ENCODE data around the gene POM121L2. TPM values are rescaled to one million over a fixed set of nuclear protein-coding genes. Genes with fewer than 3 reads are reported as not detected.
A peak's percentile ranks its signal among the peaks of the same experiment; 100 is the strongest.

Gene POM121L2
- total and polyA plus RNA-seq, 2 of the 13 experiments (the other 11 are each of a cell fraction or from before 2014, with no cell fraction given), result not detected

DNA sequence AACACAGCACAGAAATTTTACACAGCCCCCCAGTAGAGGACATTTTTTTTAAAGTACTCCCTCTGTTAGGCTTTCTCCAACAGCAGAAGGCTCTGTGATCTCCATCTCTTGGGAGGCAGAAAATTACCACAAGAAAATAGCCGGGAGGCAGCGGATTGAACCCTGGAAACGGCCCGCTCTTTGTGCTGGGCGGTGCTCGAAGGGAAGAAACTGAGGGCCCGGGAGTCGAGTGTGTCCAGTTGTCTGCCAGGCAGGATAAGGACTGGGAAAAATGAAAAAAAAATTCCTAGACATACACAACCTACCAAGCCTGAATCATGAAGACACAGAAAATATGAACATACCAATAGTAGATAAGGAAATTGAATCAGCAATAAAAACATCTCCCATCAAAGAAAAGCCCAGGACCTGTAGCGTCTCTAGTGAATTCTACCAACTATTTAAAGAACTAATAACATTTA is 31.5 kb downstream of the POM121L2 start (continued):
- TF ChIP-seq, protein P1, sequence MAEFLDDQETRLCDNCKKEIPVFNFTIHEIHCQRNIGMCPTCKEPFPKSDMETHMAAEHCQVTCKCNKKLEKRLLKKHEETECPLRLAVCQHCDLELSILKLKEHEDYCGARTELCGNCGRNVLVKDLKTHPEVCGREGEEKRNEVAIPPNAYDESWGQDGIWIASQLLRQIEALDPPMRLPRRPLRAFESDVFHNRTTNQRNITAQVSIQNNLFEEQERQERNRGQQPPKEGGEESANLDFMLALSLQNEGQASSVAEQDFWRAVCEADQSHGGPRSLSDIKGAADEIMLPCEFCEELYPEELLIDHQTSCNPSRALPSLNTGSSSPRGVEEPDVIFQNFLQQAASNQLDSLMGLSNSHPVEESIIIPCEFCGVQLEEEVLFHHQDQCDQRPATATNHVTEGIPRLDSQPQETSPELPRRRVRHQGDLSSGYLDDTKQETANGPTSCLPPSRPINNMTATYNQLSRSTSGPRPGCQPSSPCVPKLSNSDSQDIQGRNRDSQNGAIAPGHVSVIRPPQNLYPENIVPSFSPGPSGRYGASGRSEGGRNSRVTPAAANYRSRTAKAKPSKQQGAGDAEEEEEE (CRISPR knock-in tag; IDR thresholded peaks at IDR 0.05; ENCODE audit: borderline replicate concordance), result no peak
- TF ChIP-seq, protein P2, sequence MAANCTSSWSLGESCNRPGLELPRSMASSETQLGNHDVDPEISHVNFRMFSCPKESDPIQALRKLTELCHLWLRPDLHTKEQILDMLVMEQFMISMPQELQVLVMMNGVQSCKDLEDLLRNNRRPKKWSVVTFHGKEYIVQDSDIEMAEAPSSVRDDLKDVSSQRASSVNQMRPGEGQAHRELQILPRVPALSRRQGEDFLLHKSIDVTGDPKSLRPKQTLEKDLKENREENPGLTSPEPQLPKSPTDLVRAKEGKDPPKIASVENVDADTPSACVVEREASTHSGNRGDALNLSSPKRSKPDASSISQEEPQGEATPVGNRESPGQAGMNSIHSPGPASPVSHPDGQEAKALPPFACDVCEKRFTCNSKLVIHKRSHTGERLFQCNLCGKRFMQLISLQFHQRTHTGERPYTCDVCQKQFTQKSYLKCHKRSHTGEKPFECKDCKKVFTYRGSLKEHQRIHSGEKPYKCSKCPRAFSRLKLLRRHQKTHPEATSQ (CRISPR knock-in tag; IDR thresholded peaks at IDR 0.05; ENCODE audit: borderline replicate concordance), result no peak
- TF ChIP-seq, protein P3, sequence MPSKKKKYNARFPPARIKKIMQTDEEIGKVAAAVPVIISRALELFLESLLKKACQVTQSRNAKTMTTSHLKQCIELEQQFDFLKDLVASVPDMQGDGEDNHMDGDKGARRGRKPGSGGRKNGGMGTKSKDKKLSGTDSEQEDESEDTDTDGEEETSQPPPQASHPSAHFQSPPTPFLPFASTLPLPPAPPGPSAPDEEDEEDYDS (CRISPR knock-in tag; IDR thresholded peaks at IDR 0.05), result 0 out of 2 replicates have a peak, but pooled peaks have one; percentile 1
- TF ChIP-seq, protein P4, sequence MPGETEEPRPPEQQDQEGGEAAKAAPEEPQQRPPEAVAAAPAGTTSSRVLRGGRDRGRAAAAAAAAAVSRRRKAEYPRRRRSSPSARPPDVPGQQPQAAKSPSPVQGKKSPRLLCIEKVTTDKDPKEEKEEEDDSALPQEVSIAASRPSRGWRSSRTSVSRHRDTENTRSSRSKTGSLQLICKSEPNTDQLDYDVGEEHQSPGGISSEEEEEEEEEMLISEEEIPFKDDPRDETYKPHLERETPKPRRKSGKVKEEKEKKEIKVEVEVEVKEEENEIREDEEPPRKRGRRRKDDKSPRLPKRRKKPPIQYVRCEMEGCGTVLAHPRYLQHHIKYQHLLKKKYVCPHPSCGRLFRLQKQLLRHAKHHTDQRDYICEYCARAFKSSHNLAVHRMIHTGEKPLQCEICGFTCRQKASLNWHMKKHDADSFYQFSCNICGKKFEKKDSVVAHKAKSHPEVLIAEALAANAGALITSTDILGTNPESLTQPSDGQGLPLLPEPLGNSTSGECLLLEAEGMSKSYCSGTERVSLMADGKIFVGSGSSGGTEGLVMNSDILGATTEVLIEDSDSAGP (CRISPR knock-in tag; IDR thresholded peaks at IDR 0.05; ENCODE audit: borderline replicate concordance), result no peak

DNA sequence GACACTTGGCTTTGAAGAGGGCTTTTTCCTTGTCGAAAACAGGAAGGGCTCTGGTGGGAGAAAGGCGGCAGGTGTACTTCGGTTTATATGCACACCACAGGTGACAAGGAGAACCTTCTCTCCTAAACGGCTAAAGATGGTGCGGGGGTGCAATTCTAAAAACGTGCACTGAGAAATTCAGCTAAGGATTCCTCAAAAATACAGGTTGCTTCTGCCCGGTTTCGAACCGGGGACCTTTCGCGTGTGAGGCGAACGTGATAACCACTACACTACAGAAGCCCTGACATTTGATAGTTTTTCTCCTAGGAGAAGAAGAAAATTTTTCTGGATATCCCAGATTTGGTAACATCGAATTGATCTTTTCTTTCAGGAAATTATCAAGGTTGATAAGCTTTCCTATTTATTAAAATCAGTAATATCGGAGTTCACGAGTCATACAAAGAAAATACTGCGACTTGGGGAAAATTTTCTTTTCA is 32.0 kb downstream of the POM121L2 start:
- H3K4me2 ChIP-seq (ENCODE audit: low read depth, low read length), result peak overlapping the region; percentile 90
- no peak overlapping the region for H3K27ac ChIP-seq (ENCODE audit: extremely low read length, insufficient read depth, low read length)
- H3K27me3 ChIP-seq (ENCODE audit: control insufficient read depth in 1 of 2, insufficient read depth in 2 of 2, low read length in 2 of 2), result peaks cover 0 to 22% of the 10 kb centered on the region in 2 experiments; a peak in 2 of 5 replicates
- peaks cover 26% of the 10 kb centered on the region for H3K4me1 ChIP-seq (ENCODE audit: insufficient read depth, low read length)
- no peaks in the 10 kb centered on the region for H3K36me3 ChIP-seq (replicated peaks in 1 of 2; ENCODE audit: control insufficient read depth in 1 of 2, insufficient read depth in 2 of 2, low read length in 2 of 2)
- DNase-seq (ENCODE audit: low spot score), result peak; percentile 65
- in situ Hi-C loops (cut with HindIII; ENCODE audit: extremely low pct_ligation_motif_present, low pct_unique_long_range_greater_than_20kb) (no loop called here), intact Hi-C loops (cut with micrococcal nuclease; ENCODE audit: unreplicated experiment) (no loop called here)
- no peaks in the 10 kb centered on the region for H4K20me1 ChIP-seq (ENCODE audit: insufficient read depth, low read length)
- peak; percentile 44 for FAIRE-seq
- ATAC-seq, result peak; percentile 77
- BruUV-seq (replicated peaks), result no TSS peak
- ChIA-PET POLR2A (interaction anchor here (0.6 kb wide), 1 partner anchor 44 kb away, joined by 3 read pairs; no protein-coding TSS in a partner anchor), CTCF (ENCODE audit: low intra/inter-chr PET ratio, low total read pairs) (no interaction called here)
- H3K4me3 ChIP-seq (replicated peaks in 1 of 3; ENCODE audit: insufficient read depth in 1 of 3, low read depth in 2 of 3, low read length in 3 of 3), result peak overlapping the region; percentile 53 to 80 (median 71)
- H3K79me2 ChIP-seq (ENCODE audit: insufficient read depth, low read length), result no peaks in the 10 kb centered on the region
- H3K9ac ChIP-seq (ENCODE audit: insufficient read depth, low read depth, low read length), result peak overlapping the region; percentile 50; the same call in 1 of the 2 replicates
- 12% methylated on average over 17 of the region's 17 CpGs for WGBS (ENCODE audit: low lambda C conversion rate)
- no peak overlapping the region for H2AFZ ChIP-seq (ENCODE audit: low read length)
- no peaks in the 10 kb centered on the region for H3K9me3 ChIP-seq (ENCODE audit: low read length)
- no peak for TF ChIP-seq MED8 (CRISPR knock-in tag; IDR thresholded peaks at IDR 0.05; ENCODE audit: insufficient replicate concordance)
- peak; percentile 48; the same call in 1 of the 2 replicates for TF ChIP-seq CREM (IDR thresholded peaks at IDR 0.05)
- TF ChIP-seq CREM (CRISPR knock-in tag; IDR thresholded peaks at IDR 0.05), result no peak
- no peak for TF ChIP-seq NONO (IDR thresholded peaks at IDR 0.05)
- TF ChIP-seq NONO (CRISPR knock-in tag; conservative IDR thresholded peaks at IDR 0.05), result 0 out of 2 replicates have a peak, but pooled peaks have one; percentile 37
- TF ChIP-seq, protein P5, sequence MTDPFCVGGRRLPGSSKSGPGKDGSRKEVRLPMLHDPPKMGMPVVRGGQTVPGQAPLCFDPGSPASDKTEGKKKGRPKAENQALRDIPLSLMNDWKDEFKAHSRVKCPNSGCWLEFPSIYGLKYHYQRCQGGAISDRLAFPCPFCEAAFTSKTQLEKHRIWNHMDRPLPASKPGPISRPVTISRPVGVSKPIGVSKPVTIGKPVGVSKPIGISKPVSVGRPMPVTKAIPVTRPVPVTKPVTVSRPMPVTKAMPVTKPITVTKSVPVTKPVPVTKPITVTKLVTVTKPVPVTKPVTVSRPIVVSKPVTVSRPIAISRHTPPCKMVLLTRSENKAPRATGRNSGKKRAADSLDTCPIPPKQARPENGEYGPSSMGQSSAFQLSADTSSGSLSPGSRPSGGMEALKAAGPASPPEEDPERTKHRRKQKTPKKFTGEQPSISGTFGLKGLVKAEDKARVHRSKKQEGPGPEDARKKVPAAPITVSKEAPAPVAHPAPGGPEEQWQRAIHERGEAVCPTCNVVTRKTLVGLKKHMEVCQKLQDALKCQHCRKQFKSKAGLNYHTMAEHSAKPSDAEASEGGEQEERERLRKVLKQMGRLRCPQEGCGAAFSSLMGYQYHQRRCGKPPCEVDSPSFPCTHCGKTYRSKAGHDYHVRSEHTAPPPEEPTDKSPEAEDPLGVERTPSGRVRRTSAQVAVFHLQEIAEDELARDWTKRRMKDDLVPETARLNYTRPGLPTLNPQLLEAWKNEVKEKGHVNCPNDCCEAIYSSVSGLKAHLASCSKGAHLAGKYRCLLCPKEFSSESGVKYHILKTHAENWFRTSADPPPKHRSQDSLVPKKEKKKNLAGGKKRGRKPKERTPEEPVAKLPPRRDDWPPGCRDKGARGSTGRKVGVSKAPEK (CRISPR knock-in tag; IDR thresholded peaks at IDR 0.05; ENCODE audit: borderline replicate concordance), result 0 out of 2 replicates have a peak, but pooled peaks have one; percentile 86
- TF ChIP-seq TBL1XR1 (IDR thresholded peaks at IDR 0.05; ENCODE audit: borderline replicate concordance, low read length, partially characterized antibody), result no peak
- peak; percentile 68 for TF ChIP-seq BHLHE40 (IDR thresholded peaks at IDR 0.05; ENCODE audit: low read length)
- TF ChIP-seq NCOA2 (CRISPR knock-in tag; IDR thresholded peaks at IDR 0.05), result peak; percentile 28; the same call in 1 of the 2 replicates

All from HepG2 (cell line).